ENCODE measurements around the gene SPP1. TPM values are rescaled to one million over a fixed set of nuclear protein-coding genes. Genes with fewer than 3 reads are reported as not detected.
A peak's percentile ranks its signal among the peaks of the same experiment; 100 is the strongest.

Gene SPP1
- total and polyA plus RNA-seq, 9 of the 15 experiments (the other 6 are each of a cell fraction or from before 2014, with no cell fraction given) = 0.10 to 0.64 TPM; not detected in 7

DNA sequence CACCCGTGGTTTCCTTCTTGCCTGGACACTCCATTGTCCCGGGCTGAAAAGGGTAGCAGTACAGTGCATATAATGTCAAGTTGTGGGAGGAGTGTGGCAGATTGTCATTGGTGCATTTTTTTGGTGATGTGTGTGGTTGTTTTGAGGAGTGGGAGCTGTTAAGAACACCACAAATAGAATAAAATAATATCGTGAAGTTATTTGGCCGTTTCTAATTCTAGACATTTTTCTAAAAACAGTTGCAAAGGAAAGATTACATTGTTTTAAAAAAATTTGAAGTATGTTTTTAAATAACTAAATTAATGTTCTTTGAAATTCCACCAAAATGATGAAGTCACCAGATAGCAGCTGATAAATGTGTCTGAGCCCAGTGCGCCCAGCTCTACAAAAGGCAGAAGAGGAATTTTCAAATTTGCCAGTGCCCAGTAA, 33.2 kb downstream of the SPP1 start:
- intact Hi-C loops (cut with micrococcal nuclease) (no loop called here), in situ Hi-C loops (cut with MboI) (no loop called here)
- ATAC-seq = no peak
- H3K4me2 ChIP-seq (ENCODE audit: insufficient read depth, low read length) = peak overlapping the region; percentile 72; the same call in 1 of the 2 replicates
- H3K9ac ChIP-seq (ENCODE audit: insufficient read depth in 1 of 2, low read depth in 2 of 2, low read length in 2 of 2) = no peak overlapping the region
- H3K9me3 ChIP-seq (replicated peaks; ENCODE audit: control insufficient read depth, insufficient read depth, low read depth, low read length) = no peaks in the 10 kb centered on the region
- DNase-seq (ENCODE audit: extremely low read depth in 1 of 4, low spot score in 3 of 4) = no peak
- no peak for FAIRE-seq
- no peak overlapping the region for H3K27ac ChIP-seq (ENCODE audit: extremely low read depth, low read depth, low read length)
- H2AFZ ChIP-seq (ENCODE audit: low read depth, low read length) = no peak overlapping the region
- WGBS (ENCODE audit: insufficient coverage, low coverage, missing lambda C conversion rate) = 20% methylated on average over 5 of the region's 5 CpGs
- H3K36me3 ChIP-seq (ENCODE audit: control insufficient read depth, insufficient read depth, low read length) = no peaks in the 10 kb centered on the region
- no peak for TF ChIP-seq FIP1L1 (IDR thresholded peaks at IDR 0.05; ENCODE audit: low read depth, low read length, poor library complexity, severe bottlenecking)
- no peak for TF ChIP-seq ZNF695 (CRISPR knock-in tag; IDR thresholded peaks at IDR 0.05)
- TF ChIP-seq ARID4B (CRISPR knock-in tag; IDR thresholded peaks at IDR 0.05) = no peak
- TF ChIP-seq RHOXF2B (CRISPR knock-in tag; conservative IDR thresholded peaks at IDR 0.05) = no peak
- TF ChIP-seq KDM5B (IDR thresholded peaks at IDR 0.05; ENCODE audit: insufficient replicate concordance, low read depth, low read length) = no peak
- no peak for TF ChIP-seq TAF9B (IDR thresholded peaks at IDR 0.05; ENCODE audit: partially characterized antibody)
- TF ChIP-seq, protein P1, sequence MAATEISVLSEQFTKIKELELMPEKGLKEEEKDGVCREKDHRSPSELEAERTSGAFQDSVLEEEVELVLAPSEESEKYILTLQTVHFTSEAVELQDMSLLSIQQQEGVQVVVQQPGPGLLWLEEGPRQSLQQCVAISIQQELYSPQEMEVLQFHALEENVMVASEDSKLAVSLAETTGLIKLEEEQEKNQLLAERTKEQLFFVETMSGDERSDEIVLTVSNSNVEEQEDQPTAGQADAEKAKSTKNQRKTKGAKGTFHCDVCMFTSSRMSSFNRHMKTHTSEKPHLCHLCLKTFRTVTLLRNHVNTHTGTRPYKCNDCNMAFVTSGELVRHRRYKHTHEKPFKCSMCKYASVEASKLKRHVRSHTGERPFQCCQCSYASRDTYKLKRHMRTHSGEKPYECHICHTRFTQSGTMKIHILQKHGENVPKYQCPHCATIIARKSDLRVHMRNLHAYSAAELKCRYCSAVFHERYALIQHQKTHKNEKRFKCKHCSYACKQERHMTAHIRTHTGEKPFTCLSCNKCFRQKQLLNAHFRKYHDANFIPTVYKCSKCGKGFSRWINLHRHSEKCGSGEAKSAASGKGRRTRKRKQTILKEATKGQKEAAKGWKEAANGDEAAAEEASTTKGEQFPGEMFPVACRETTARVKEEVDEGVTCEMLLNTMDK (IDR thresholded peaks at IDR 0.05; ENCODE audit: borderline replicate concordance, insufficient read depth, low read depth, low read length, poor library complexity, severe bottlenecking) = no peak
- no peak for TF ChIP-seq ZKSCAN1 (IDR thresholded peaks at IDR 0.05; ENCODE audit: low read depth, low read length)
- H3K9me1 ChIP-seq (ENCODE audit: control insufficient read depth, insufficient read depth, low read length) = no peaks in the 10 kb centered on the region
- H3K4me1 ChIP-seq (replicated peaks in 1 of 2; ENCODE audit: control insufficient read depth in 2 of 2, insufficient read depth in 2 of 2, low read length in 2 of 2) = peaks cover 4 to 15% of the 10 kb centered on the region in 2 experiments; a peak in 4 of 5 replicates
- TSS peak; percentile 60 for BruUV-seq (replicated peaks)
- CTCF ChIA-PET (ENCODE audit: low intra/inter-chr PET ratio) = no interaction called here
- peaks cover 7% of the 10 kb centered on the region; the same call in 1 of the 2 replicates for H4K20me1 ChIP-seq (replicated peaks; ENCODE audit: control insufficient read depth, insufficient read depth, low read length)
- POLR2A ChIA-PET = no interaction called here
- no peaks in the 10 kb centered on the region for H3K79me2 ChIP-seq (ENCODE audit: control insufficient read depth, insufficient read depth, low read length)
- peaks cover 17 to 20% of the 10 kb centered on the region in 2 experiments; a peak in 4 of 5 replicates for H3K27me3 ChIP-seq (ENCODE audit: control insufficient read depth in 2 of 2, insufficient read depth in 2 of 2, low read length in 2 of 2)
- H3K4me3 ChIP-seq = no peak overlapping the region

Data from K562 (cell line).